HUDEP-2 (cell line): Measurements from ENCODE around the gene DQX1.
A peak's percentile ranks its signal among the peaks of the same experiment; 100 is the strongest.
"Not testable (repeated sequence)": the region's sequence is repeated elsewhere in the genome, so short reads cannot be mapped to it uniquely, and the experiment has no call there.

Experiments
- DNase-seq, 76 experiments: peaks; one replicate each; lab custom pipeline; 2025; ENCODE audit not compliant: unreplicated experiment in 76 of 76; lab: John Stamatoyannopoulos, UW

The DQX1 gene

GRCh38 chr2:74498500-74499266, 27.3 kb downstream of the DQX1 start:
- DNase-seq, result peak in 36 of 76 experiments; percentile 12 to 77 (median 40)

GRCh38 chr2:74497777-74498499, 28.1 kb downstream of the DQX1 start:
- no peak for DNase-seq

GRCh38 chr2:74496997-74497776, 28.8 kb downstream of the DQX1 start:
- DNase-seq, result no peak

GRCh38 chr2:74495440-74495839, 30.6 kb downstream of the DQX1 start:
- DNase-seq, result no peak

- DNase-seq, result no peak
Measured at GRCh38 chr2:74493546-74493945, 32.5 kb downstream of the DQX1 start.

- DNase-seq, result no peak
Measured at GRCh38 chr2:74491648-74492544, 34.1 kb downstream of the DQX1 start.

GRCh38 chr2:74489906-74490305, 36.1 kb downstream of the DQX1 start:
- DNase-seq, result no peak

- DNase-seq, result no peak
Measured at GRCh38 chr2:74488643-74489481, 37.2 kb downstream of the DQX1 start.

- no peak for DNase-seq
Measured at GRCh38 chr2:74486141-74486540, 39.9 kb downstream of the DQX1 start.

- DNase-seq, result not testable (repeated sequence)
Measured at GRCh38 chr2:74483675-74484164, 42.3 kb downstream of the DQX1 start.

GRCh38 chr2:74482801-74483674, 43.0 kb downstream of the DQX1 start, which contains the start of the genes CCDC142 and TTC31:
CCDC142 (minus strand) TSS chr2:74482998; CDS start chr2:74482837, 161 bp downstream.
TTC31 (plus strand) TSS chr2:74483081; CDS start chr2:74483096, 15 bp downstream.
- peak; percentile 24 to 95 (median 88) for DNase-seq

- peak in 24 of 76 experiments; percentile 19 to 88 (median 48) for DNase-seq
Measured at GRCh38 chr2:74481961-74482800, 43.9 kb downstream of the DQX1 start.

GRCh38 chr2:74481431-74481830, 44.6 kb downstream of the DQX1 start:
- no peak for DNase-seq

- peak in 1 of 76 experiments; percentile 11 for DNase-seq
Measured at GRCh38 chr2:74474899-74475298, 51.1 kb downstream of the DQX1 start.

- no peak for DNase-seq
Measured at GRCh38 chr2:74474481-74474880, 51.5 kb downstream of the DQX1 start.

GRCh38 chr2:74472945-74473258, 53.1 kb downstream of the DQX1 start:
- no peak for DNase-seq
